Type B pancreatic cell (in vitro differentiated cells): ENCODE data around the gene FADS3. TPM values are rescaled to one million over a fixed set of nuclear protein-coding genes. Genes with fewer than 3 reads are reported as not detected.

Source experiments
- DNase-seq: peaks from one replicate; pipeline ENCODE4 v3.0.0; 2021; ENCODE audit warnings: mixed read lengths; ENCODE audit not compliant: unreplicated experiment; ENCODE audit errors: extremely low spot score
- H3K27ac Mint-ChIP-seq: 2 replicates; pipeline ENCODE4 v1.8.0; 2021; ENCODE audit warnings: mild to moderate bottlenecking, mixed read lengths
- H3K27me3 Mint-ChIP-seq: 2 replicates; pipeline ENCODE4 v1.8.0; 2021; ENCODE audit warnings: mixed read lengths
- H3K36me3 Mint-ChIP-seq: 2 replicates; pipeline ENCODE4 v1.8.0; 2021; ENCODE audit warnings: mixed read lengths
- H3K4me1 Mint-ChIP-seq: one replicate; pipeline ENCODE4 v1.8.0; 2021; ENCODE audit warnings: mixed read lengths; ENCODE audit not compliant: unreplicated experiment
- H3K4me3 Mint-ChIP-seq: 2 replicates; pipeline ENCODE4 v1.8.0; 2021; ENCODE audit warnings: mild to moderate bottlenecking, mixed read lengths
- H3K9me3 Mint-ChIP-seq: 2 replicates; pipeline ENCODE4 v1.8.0; 2021; ENCODE audit warnings: mixed read lengths
- CTCF ChIP-seq: fragments of 200-600 bp; sonication (generic); conservative IDR thresholded peaks from 2 replicates; pipeline ENCODE4 v1.5.0; 2021; ENCODE audit warnings: antibody characterized with exemption, mild to moderate bottlenecking
- total RNA-seq: library from RNA; stranded (reverse); gene quantifications from 2 replicates; pipeline ENCODE4 v1.2.1, GENCODE V29; 2021; ENCODE audit warnings: low replicate concordance

FADS3 gene
- total RNA-seq, 1 donor from 2014 or later, result 10.0 TPM

- Mint-ChIP-seq H3K27me3 (no peaks in the 10 kb centered on the region), H3K27ac (no peak overlapping the region), H3K9me3 (no peaks in the 10 kb centered on the region), H3K4me1 (peaks cover 38% of the 10 kb centered on the region), H3K4me3 (no peak overlapping the region), H3K36me3 (peaks cover 8% of the 10 kb centered on the region)
- DNase-seq, result no peak
- no peak for TF ChIP-seq CTCF
Observed at GRCh38 chr11:61832754-61833153, 58.6 kb downstream of the FADS3 start.

GRCh38 chr11:61832207-61832606 is 59.1 kb downstream of the FADS3 start:
- Mint-ChIP-seq H3K36me3 (peaks cover 8% of the 10 kb centered on the region), H3K27ac (no peak overlapping the region), H3K4me1 (peaks cover 39% of the 10 kb centered on the region), H3K9me3 (no peaks in the 10 kb centered on the region), H3K27me3 (no peaks in the 10 kb centered on the region), H3K4me3 (peak overlapping the region; percentile 72)
- DNase-seq, result no peak
- TF ChIP-seq CTCF, result no peak

GRCh38 chr11:61830237-61831105 is 60.9 kb downstream of the FADS3 start:
- no peak for TF ChIP-seq CTCF

GRCh38 chr11:61829806-61830205 is 61.5 kb downstream of the FADS3 start:
- H3K36me3 Mint-ChIP-seq, result peaks cover 8% of the 10 kb centered on the region
- H3K4me1 Mint-ChIP-seq, result peaks cover 46% of the 10 kb centered on the region
- TF ChIP-seq CTCF, result no peak
- no peaks in the 10 kb centered on the region for H3K9me3 Mint-ChIP-seq
- no peaks in the 10 kb centered on the region for H3K27me3 Mint-ChIP-seq
- peak overlapping the region; percentile 88 for H3K27ac Mint-ChIP-seq
- no peak for DNase-seq
- H3K4me3 Mint-ChIP-seq, result peak overlapping the region; percentile 94

More at GRCh38 chr11:61830237-61831105, 60.9 kb downstream of the FADS3 start:
- Mint-ChIP-seq H3K4me1 (peaks cover 50% of the 10 kb centered on the region), H3K36me3 (peaks cover 8% of the 10 kb centered on the region), H3K9me3 (no peaks in the 10 kb centered on the region), H3K27ac (no peak overlapping the region), H3K4me3 (peak overlapping the region; percentile 94), H3K27me3 (no peaks in the 10 kb centered on the region)
- no peak for DNase-seq

GRCh38 chr11:61828629-61829407 is 62.5 kb downstream of the FADS3 start:
- Mint-ChIP-seq H3K4me3 (peak overlapping the region; percentile 94), H3K9me3 (no peaks in the 10 kb centered on the region), H3K27me3 (no peaks in the 10 kb centered on the region), H3K4me1 (peaks cover 42% of the 10 kb centered on the region), H3K36me3 (peaks cover 5% of the 10 kb centered on the region), H3K27ac (peak overlapping the region; percentile 88)
- no peak for DNase-seq
- peak; percentile 67 for TF ChIP-seq CTCF
